HepG2 (cell line): ENCODE results near the gene EPHA1. TPM values are rescaled to one million over a fixed set of nuclear protein-coding genes. Genes with fewer than 3 reads are reported as not detected.
A peak's percentile ranks its signal among the peaks of the same experiment; 100 is the strongest.

Source experiments
- CCAR2 ChIP-seq: fragments of 200-400 bp; formaldehyde crosslinking; optimal IDR thresholded peaks from 2 replicates; pipeline ENCODE3; 2018; ENCODE audit warnings: low read depth, mild to moderate bottlenecking, low read length, moderate library complexity
- ISL2 ChIP-seq: sonication (generic); formaldehyde crosslinking; IDR thresholded peaks from 2 replicates; pipeline ENCODE4 v1.5.0; 2020; ENCODE audit warnings: missing genetic modification reagents
- JUND ChIP-seq: sonication (generic); formaldehyde crosslinking; IDR thresholded peaks from 2 replicates; pipeline ENCODE4 v1.8.0; 2022; ENCODE audit warnings: mild to moderate bottlenecking, missing genetic modification reagents
- KDM3A ChIP-seq: IDR thresholded peaks from 2 replicates; pipeline ENCODE4 v1.6.1; 2018; ENCODE audit warnings: low read depth, missing compliant biosample characterization
- MTA3 ChIP-seq: sonication (generic); formaldehyde crosslinking; IDR thresholded peaks from 2 replicates; pipeline ENCODE4 v1.4.0; 2020; ENCODE audit warnings: missing genetic modification reagents
- PAF1 ChIP-seq: IDR thresholded peaks from 2 replicates; pipeline ENCODE4 v1.6.1; 2016; ENCODE audit warnings: missing genetic modification reagents, missing compliant biosample characterization
- POGZ ChIP-seq: sonication (generic); formaldehyde crosslinking; IDR thresholded peaks from 2 replicates; pipeline ENCODE4 v1.4.0; 2020; ENCODE audit warnings: mild to moderate bottlenecking, missing genetic modification reagents
- RBFOX2 ChIP-seq: fragments of 200-400 bp; formaldehyde crosslinking; IDR thresholded peaks from 2 replicates; pipeline ENCODE4 v1.6.1; 2017; ENCODE audit warnings: low read depth, mild to moderate bottlenecking, low read length
- RFXAP ChIP-seq: sonication (generic); formaldehyde crosslinking; IDR thresholded peaks from 2 replicates; pipeline ENCODE4 v1.4.0; 2020; ENCODE audit warnings: missing genetic modification reagents, borderline replicate concordance
- SOX13 ChIP-seq, 3 experiments: fragments of 450-650 bp in 1 of 3; sonication (generic) in 1 of 3; formaldehyde crosslinking in 1 of 3; IDR thresholded peaks in 2 of 3; conservative IDR thresholded peaks in 1 of 3; 2 replicates each; pipeline versions ENCODE4 v1.5.0 to v1.6.1; 2016 to 2020; ENCODE audit warnings: antibody characterized with exemption in 1 of 3, mild to moderate bottlenecking in 1 of 3, missing compliant biosample characterization in 1 of 3, missing genetic modification reagents in 1 of 3, moderate library complexity in 1 of 3
- TAF1 ChIP-seq: sonication (generic); formaldehyde crosslinking; IDR thresholded peaks from 2 replicates; pipeline ENCODE4 v1.4.0; 2020; ENCODE audit warnings: missing genetic modification reagents
- polyA plus RNA-seq, 8 experiments: library from polyadenylated mRNA; depleted of rRNA in 3 of 8; stranded (reverse) in 7 of 8; unstranded in 1 of 8; fragments of >200 nt; fragmentation: Illumina TruSeq in 4 of 8; extraction: Trizol in 4 of 8; gene quantifications; 2 replicates each; pipeline versions ENCODE4 v1.2.1 to v1.2.3, GENCODE V29; 2011 to 2016; ENCODE audit warnings: low read depth in 4 of 8, missing spikeins in 1 of 8, mixed read lengths in 1 of 8; ENCODE audit not compliant: insufficient read depth in 1 of 8
- total RNA-seq, 5 experiments: library from RNA; depleted of rRNA; stranded (reverse); fragments of >200 nt; fragmentation: Illumina TruSeq; extraction: Trizol; gene quantifications; 2 replicates each; pipeline ENCODE4 v1.2.3, GENCODE V29; 2016; ENCODE audit warnings: low read depth in 1 of 5
- TF ChIP-seq, protein P1 (sequence below): sonication (generic); formaldehyde crosslinking; IDR thresholded peaks from 2 replicates; pipeline ENCODE4 v1.5.1; 2020; ENCODE audit warnings: missing genetic modification reagents, mild to moderate bottlenecking, borderline replicate concordance
- TF ChIP-seq, protein P2 (sequence below): sonication (generic); formaldehyde crosslinking; IDR thresholded peaks from 2 replicates; pipeline ENCODE4 v1.4.0; 2020; ENCODE audit warnings: missing genetic modification reagents
- TF ChIP-seq, protein P3 (sequence below): sonication (generic); formaldehyde crosslinking; IDR thresholded peaks from 2 replicates; pipeline ENCODE4 v1.8.0; 2022; ENCODE audit warnings: missing genetic modification reagents, mild to moderate bottlenecking, inconsistent platforms, borderline replicate concordance
- TF ChIP-seq, protein P4 (sequence below): sonication (generic); formaldehyde crosslinking; IDR thresholded peaks from one replicate; pipeline ENCODE4 v1.5.1; 2020; ENCODE audit warnings: mild to moderate bottlenecking, missing genetic modification reagents; ENCODE audit errors: not compliant biosample characterization

EPHA1 gene
- total and polyA plus RNA-seq, 2 of the 13 experiments (the other 11 are each of a cell fraction or from before 2014, with no cell fraction given), result 4.6 to 17.1 TPM

DNA sequence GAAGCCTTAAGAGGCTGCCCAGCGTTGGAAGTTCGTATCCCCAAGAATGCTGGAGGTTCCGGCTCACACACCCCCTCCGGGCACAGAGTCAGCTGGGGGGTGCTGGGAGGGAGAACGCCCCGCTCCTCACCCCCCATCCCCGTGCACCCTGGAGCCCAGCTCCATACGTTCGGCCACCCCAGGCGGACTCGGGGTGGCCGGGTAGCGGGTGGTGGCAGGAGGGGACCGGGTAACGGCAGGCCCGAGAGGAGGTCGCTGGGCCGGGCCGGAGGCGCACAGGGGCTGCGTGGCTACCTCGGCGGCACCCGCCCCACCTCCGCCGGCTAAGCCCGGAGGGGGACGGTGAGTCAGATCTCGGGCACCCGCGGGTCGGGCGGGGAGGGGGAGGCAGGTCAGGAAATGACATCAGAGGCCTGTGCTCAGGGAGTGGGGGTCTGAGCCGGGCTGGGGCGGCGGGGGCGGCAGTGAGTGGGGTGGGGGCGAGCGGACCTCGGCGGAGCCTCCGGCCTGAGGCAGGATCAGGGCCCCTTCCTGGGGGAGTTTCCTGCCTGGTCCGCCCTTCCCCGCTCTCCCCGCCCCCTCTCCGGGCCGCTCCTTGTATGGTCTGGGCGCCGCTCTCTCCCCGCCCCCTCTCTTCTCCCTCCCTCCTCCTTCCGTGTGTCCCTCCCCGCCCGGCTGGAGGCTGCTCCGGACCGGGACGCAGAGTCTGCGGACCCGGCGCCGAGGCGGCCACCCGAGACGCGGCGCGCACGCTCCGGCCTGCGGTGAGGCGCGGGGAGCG is 27.8 kb downstream of the EPHA1 start, which contains the start of gene ZYX (continued):
- TF ChIP-seq, protein P1, sequence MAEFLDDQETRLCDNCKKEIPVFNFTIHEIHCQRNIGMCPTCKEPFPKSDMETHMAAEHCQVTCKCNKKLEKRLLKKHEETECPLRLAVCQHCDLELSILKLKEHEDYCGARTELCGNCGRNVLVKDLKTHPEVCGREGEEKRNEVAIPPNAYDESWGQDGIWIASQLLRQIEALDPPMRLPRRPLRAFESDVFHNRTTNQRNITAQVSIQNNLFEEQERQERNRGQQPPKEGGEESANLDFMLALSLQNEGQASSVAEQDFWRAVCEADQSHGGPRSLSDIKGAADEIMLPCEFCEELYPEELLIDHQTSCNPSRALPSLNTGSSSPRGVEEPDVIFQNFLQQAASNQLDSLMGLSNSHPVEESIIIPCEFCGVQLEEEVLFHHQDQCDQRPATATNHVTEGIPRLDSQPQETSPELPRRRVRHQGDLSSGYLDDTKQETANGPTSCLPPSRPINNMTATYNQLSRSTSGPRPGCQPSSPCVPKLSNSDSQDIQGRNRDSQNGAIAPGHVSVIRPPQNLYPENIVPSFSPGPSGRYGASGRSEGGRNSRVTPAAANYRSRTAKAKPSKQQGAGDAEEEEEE (CRISPR knock-in tag), result no peak
- TF ChIP-seq, protein P2, sequence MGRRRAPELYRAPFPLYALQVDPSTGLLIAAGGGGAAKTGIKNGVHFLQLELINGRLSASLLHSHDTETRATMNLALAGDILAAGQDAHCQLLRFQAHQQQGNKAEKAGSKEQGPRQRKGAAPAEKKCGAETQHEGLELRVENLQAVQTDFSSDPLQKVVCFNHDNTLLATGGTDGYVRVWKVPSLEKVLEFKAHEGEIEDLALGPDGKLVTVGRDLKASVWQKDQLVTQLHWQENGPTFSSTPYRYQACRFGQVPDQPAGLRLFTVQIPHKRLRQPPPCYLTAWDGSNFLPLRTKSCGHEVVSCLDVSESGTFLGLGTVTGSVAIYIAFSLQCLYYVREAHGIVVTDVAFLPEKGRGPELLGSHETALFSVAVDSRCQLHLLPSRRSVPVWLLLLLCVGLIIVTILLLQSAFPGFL (CRISPR knock-in tag), result no peak
- TF ChIP-seq RFXAP (no peak), MTA3 (no peak), JUND (CRISPR knock-in tag) (peak; percentile 11; the same call in 1 of the 2 replicates), SOX13 (IDR thresholded peaks at IDR 0.05) (no peak), SOX13 (CRISPR knock-in tag; conservative IDR thresholded peaks at IDR 0.05 in 1 of 2, IDR thresholded peaks at IDR 0.05 in 1 of 2) (peak in 1 of 2 experiments; percentile 12; a peak in 1 of 4 replicates), CCAR2 (no peak), PAF1 (CRISPR knock-in tag) (no peak), TAF1 (0 out of 2 replicates have a peak, but pooled peaks have one; percentile 47), POGZ (CRISPR knock-in tag) (0 out of 2 replicates have a peak, but pooled peaks have one; percentile 37), ISL2 (CRISPR knock-in tag) (0 out of 2 replicates have a peak, but pooled peaks have one; percentile 35), RBFOX2 (peak; percentile 79), KDM3A (CRISPR knock-in tag) (no peak)
- TF ChIP-seq, protein P3, sequence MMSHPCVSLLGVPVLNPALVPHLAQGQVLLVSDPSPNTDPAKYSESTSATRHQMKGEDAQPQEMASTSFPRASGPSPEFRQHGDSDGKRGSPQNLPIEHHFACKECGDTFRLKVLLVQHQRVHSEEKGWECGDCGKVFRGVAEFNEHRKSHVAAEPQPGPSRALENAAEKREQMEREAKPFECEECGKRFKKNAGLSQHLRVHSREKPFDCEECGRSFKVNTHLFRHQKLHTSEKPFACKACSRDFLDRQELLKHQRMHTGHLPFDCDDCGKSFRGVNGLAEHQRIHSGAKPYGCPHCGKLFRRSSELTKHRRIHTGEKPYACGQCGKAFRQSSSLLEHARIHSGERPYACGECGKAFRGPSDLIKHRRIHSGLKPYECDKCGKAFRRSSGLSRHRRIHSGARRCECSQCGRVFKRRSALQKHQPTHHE, result peak; percentile 49; the same call in 1 of the 2 replicates
- TF ChIP-seq, protein P4, sequence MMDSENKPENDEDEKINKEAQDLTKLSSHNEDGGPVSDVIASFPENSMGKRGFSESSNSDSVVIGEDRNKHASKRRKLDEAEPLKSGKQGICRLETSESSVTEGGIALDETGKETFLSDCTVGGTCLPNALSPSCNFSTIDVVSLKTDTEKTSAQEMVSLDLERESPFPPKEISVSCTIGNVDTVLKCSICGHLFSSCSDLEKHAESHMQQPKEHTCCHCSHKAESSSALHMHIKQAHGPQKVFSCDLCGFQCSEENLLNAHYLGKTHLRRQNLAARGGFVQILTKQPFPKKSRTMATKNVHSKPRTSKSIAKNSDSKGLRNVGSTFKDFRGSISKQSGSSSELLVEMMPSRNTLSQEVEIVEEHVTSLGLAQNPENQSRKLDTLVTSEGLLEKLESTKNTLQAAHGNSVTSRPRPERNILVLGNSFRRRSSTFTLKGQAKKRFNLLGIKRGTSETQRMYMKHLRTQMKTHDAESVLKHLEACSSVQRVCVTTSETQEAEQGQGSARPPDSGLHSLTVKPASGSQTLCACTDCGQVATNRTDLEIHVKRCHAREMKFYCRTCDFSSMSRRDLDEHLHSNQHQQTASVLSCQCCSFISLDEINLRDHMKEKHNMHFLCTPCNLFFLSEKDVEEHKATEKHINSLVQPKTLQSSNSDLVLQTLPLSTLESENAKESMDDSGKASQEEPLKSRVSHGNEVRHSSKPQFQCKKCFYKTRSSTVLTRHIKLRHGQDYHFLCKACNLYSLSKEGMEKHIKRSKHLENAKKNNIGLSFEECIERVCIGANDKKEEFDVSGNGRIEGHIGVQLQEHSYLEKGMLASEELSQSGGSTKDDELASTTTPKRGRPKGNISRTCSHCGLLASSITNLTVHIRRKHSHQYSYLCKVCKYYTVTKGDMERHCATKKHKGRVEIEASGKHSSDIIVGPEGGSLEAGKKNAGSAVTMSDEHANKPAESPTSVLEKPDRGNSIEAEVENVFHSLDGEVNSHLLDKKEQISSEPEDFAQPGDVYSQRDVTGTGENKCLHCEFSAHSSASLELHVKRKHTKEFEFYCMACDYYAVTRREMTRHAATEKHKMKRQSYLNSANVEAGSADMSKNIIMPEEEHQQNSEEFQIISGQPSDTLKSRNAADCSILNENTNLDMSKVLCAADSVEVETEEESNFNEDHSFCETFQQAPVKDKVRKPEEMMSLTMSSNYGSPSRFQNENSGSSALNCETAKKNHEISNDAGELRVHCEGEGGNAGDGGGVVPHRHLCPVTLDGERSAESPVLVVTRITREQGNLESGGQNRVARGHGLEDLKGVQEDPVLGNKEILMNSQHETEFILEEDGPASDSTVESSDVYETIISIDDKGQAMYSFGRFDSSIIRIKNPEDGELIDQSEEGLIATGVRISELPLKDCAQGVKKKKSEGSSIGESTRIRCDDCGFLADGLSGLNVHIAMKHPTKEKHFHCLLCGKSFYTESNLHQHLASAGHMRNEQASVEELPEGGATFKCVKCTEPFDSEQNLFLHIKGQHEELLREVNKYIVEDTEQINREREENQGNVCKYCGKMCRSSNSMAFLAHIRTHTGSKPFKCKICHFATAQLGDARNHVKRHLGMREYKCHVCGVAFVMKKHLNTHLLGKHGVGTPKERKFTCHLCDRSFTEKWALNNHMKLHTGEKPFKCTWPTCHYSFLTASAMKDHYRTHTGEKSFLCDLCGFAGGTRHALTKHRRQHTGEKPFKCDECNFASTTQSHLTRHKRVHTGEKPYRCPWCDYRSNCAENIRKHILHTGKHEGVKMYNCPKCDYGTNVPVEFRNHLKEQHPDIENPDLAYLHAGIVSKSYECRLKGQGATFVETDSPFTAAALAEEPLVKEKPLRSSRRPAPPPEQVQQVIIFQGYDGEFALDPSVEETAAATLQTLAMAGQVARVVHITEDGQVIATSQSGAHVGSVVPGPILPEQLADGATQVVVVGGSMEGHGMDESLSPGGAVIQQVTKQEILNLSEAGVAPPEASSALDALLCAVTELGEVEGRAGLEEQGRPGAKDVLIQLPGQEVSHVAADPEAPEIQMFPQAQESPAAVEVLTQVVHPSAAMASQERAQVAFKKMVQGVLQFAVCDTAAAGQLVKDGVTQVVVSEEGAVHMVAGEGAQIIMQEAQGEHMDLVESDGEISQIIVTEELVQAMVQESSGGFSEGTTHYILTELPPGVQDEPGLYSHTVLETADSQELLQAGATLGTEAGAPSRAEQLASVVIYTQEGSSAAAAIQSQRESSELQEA, result no peak
